ENCODE data around the gene SEC24A.
A peak's percentile ranks its signal among the peaks of the same experiment; 100 is the strongest.
"Not testable (repeated sequence)": the region's sequence is repeated elsewhere in the genome, so short reads cannot be mapped to it uniquely, and the experiment has no call there.

The SEC24A gene

GRCh38 chr5:134749415-134749814 lies 100.8 kb downstream of the SEC24A start:
- no peak for DNase-seq (ENCODE audit: low spot score)

GRCh38 chr5:134758176-134758503 lies 109.6 kb downstream of the SEC24A start:
- DNase-seq (ENCODE audit: low spot score) = no peak

- peak; percentile 95 for DNase-seq (ENCODE audit: low spot score)
These were observed 110.1 kb downstream of the SEC24A start, which contains the start of gene DDX46 for GRCh38 chr5:134758504-134759341. Gene DDX46 (plus strand): TSS chr5:134758779. CDS start chr5:134758939, 160 bp downstream.

DNA sequence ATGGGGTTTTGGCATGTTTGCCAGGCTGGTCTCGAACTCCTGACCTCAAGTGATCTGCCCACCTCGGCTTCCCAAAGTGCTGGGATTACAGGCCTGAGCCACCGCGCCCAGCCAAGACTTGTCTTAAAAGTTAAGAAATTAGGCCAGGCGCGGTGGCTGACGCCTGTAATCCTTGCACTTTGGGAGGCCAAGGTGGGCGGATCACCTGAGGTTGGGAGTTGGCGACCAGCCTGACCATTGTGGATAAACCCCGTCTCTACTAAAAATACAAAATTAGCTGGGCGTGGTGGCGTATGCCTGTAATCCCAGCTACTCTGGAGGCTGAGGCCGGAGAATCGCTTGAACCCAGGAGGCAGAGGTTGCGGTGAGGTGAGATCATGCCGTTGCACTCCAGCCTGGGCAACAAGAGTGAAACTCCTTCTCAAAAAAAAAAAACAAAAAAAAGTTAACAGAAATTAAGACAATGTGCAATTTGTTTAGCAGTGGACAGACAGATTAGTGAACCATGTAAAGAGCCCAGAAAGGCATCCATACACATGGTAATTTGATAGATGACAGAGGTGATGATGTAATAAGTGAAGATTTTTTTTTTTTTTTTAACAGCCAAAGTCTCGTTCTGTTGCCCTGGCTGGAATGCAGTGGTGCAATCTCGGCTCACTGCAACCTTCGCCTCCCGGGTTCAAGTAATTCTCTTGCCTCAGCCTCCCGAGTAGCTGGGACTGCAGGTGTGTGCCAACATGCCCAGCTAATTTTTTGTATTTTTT lies 119.1 kb downstream of the SEC24A start:
- DNase-seq (ENCODE audit: low spot score) = not testable (repeated sequence)

- DNase-seq (ENCODE audit: low spot score) = no peak
These were observed 120.6 kb downstream of the SEC24A start for GRCh38 chr5:134769206-134769605.

DNA sequence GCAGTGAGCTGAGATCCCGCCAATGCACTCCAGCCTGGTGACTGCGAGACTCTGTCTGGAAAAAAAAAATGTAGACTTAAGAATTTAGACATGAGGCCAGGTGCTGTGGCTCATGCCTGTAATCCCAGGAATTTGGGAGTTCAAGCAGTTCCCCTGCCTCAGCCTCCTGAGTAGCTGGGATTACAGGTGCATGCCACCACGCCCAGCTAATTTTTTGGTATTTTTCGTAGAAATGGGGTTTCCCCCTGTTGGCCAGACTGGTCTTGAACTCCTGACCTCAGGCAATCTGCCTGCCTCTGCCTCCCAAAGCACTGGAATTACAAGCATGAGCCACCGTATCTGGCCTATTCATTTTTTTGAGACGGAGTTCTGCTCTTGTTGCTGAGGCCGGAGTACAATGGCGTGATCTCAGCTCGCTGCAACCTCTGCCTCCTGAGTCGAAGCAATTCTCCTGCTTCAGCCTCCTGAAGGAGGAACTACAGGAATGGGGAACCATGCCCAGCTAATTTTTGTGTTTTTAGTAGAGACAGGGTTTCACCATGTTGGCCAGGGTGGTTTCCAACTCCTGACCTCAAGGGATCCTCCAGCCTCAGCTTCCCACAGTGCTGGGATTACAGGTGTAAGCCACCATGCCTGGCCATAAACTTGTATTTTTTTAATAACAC lies 124.0 kb downstream of the SEC24A start:
- no peak for DNase-seq (ENCODE audit: low spot score)

DNA sequence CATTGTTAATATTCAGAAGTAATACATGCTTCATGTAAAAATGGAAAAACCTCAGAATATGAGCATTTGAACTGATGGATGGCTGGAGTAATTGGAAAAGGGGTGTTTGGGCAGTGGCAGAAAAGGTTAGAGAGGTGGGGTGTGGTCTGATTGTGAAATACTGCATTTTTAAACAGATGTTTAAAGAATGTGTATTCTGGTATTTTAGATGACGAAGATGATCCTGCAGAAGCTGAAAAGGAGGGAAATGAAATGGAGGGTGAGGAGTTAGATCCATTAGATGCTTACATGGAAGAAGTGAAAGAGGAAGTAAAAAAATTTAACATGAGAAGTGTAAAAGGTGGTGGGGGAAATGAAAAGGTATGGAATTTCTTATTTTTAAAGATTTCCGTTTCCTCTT lies 128.8 kb downstream of the SEC24A start:
- no peak for DNase-seq (ENCODE audit: low spot score)
